ENCODE data around the gene FKBP4. TPM values are rescaled to one million over a fixed set of nuclear protein-coding genes. Genes with fewer than 3 reads are reported as not detected.

FKBP4 gene
- total and polyA plus RNA-seq, 9 of the 15 experiments (the other 6 are each of a cell fraction or from before 2014, with no cell fraction given) = 16.3 to 154 (median 90.1) TPM

DNA sequence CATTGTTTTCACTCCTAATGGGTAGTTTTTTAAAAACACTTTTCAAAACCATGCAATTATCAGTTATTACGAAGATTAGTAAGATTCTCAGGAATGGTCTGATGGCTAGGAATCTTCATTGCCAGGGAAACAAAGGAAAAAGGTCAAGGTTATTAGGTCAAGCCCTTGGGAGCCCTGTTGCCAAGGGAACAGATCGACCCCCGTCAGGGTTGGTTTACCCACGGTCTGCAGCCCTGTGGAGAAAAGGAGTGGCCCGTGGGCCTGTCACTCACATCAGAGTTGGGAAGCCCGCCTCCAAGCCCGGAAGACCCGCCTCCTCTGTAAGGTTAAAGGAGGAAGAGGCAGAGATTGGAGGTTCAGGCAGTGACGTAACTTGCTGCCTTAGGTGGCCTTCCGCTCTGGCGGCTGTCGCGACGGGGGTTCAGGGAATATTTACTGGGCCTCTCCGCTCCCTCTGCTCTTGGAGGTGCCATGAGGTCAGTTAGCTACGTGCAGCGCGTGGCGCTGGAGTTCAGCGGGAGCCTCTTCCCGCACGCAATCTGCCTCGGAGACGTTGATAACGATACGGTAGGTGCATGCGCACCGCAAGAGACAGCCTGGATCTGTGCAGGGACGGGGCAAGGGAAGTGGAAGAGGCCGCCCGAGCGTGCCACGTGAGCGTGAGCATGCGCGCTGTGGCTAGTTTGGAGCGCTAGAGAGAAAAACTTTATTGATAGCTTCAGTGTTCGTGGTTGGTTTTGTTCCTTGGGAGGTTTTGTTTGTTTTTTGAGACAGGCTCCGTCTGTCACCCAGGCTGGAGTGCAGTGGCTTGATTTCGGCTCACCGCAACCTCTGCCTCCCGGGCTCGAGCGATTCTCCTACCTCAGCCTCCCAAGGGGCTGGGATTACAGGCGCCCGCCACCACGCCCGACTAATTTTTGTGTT lies 17.8 kb downstream of the FKBP4 start, which contains the start of gene ITFG2 (continued):
- TF ChIP-seq CBX2 (IDR thresholded peaks at IDR 0.05; ENCODE audit: insufficient read depth, low read length, poor library complexity, severe bottlenecking) (no peak), TCF7 (IDR thresholded peaks at IDR 0.05; ENCODE audit: borderline replicate concordance) (no peak), SREBF2 (CRISPR knock-in tag; IDR thresholded peaks at IDR 0.05) (peak; percentile 50; the same call in 1 of the 2 replicates), FOXM1 (IDR thresholded peaks at IDR 0.05; ENCODE audit: low read depth) (no peak), FOXM1 (CRISPR knock-in tag; IDR thresholded peaks at IDR 0.05; ENCODE audit: low read depth) (no peak), DDX20 (tag; IDR thresholded peaks at IDR 0.05; ENCODE audit: low read depth) (no peak), HNRNPUL1 (IDR thresholded peaks at IDR 0.05; ENCODE audit: low read length) (no peak), LARP7 (IDR thresholded peaks at IDR 0.05) (no peak), CBFA2T3 (IDR thresholded peaks at IDR 0.05) (no peak), TFAM (CRISPR knock-in tag; conservative IDR thresholded peaks at IDR 0.05) (no peak), BHLHE40 (IDR thresholded peaks at IDR 0.05; ENCODE audit: low read length) (peak; percentile 99), RHOXF2B (CRISPR knock-in tag; conservative IDR thresholded peaks at IDR 0.05) (no peak), ZBTB8A (IDR thresholded peaks at IDR 0.05; ENCODE audit: partially characterized antibody) (no peak), EP300 (IDR thresholded peaks at IDR 0.05; ENCODE audit: low read length) (no peak), MYNN (IDR thresholded peaks at IDR 0.05) (no peak), MYNN (CRISPR knock-in tag; IDR thresholded peaks at IDR 0.05) (no peak), SRSF3 (IDR thresholded peaks at IDR 0.05; ENCODE audit: insufficient read depth, low read length) (no peak), SNIP1 (IDR thresholded peaks at IDR 0.05; ENCODE audit: low read depth) (no peak), RBM25 (IDR thresholded peaks at IDR 0.05; ENCODE audit: low read depth, low read length, severe bottlenecking) (peak; percentile 49), PYGO2 (tag; IDR thresholded peaks at IDR 0.05) (no peak), RAD21 (CRISPR knock-in tag; conservative IDR thresholded peaks at IDR 0.05 in 1 of 2, IDR thresholded peaks at IDR 0.05 in 1 of 2) (no peak), GABPB2 (CRISPR knock-in tag; conservative IDR thresholded peaks at IDR 0.05) (no peak), HLTF (IDR thresholded peaks at IDR 0.05) (peak; percentile 68; the same call in 1 of the 2 replicates), YBX1 (IDR thresholded peaks at IDR 0.05) (no peak), POLR2AphosphoS2 (IDR thresholded peaks at IDR 0.05; ENCODE audit: low read length) (no peak), TCF3 (CRISPR knock-in tag; IDR thresholded peaks at IDR 0.05) (peak; percentile 32)
- TF ChIP-seq, protein P1, sequence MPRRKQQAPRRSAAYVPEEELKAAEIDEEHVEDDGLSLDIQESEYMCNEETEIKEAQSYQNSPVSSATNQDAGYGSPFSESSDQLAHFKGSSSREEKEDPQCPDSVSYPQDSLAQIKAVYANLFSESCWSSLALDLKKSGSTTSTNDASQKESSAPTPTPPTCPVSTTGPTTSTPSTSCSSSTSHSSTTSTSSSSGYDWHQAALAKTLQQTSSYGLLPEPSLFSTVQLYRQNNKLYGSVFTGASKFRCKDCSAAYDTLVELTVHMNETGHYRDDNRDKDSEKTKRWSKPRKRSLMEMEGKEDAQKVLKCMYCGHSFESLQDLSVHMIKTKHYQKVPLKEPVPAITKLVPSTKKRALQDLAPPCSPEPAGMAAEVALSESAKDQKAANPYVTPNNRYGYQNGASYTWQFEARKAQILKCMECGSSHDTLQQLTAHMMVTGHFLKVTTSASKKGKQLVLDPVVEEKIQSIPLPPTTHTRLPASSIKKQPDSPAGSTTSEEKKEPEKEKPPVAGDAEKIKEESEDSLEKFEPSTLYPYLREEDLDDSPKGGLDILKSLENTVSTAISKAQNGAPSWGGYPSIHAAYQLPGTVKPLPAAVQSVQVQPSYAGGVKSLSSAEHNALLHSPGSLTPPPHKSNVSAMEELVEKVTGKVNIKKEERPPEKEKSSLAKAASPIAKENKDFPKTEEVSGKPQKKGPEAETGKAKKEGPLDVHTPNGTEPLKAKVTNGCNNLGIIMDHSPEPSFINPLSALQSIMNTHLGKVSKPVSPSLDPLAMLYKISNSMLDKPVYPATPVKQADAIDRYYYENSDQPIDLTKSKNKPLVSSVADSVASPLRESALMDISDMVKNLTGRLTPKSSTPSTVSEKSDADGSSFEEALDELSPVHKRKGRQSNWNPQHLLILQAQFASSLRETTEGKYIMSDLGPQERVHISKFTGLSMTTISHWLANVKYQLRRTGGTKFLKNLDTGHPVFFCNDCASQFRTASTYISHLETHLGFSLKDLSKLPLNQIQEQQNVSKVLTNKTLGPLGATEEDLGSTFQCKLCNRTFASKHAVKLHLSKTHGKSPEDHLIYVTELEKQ (CRISPR knock-in tag; IDR thresholded peaks at IDR 0.05) = no peak
- TF ChIP-seq, protein P2, sequence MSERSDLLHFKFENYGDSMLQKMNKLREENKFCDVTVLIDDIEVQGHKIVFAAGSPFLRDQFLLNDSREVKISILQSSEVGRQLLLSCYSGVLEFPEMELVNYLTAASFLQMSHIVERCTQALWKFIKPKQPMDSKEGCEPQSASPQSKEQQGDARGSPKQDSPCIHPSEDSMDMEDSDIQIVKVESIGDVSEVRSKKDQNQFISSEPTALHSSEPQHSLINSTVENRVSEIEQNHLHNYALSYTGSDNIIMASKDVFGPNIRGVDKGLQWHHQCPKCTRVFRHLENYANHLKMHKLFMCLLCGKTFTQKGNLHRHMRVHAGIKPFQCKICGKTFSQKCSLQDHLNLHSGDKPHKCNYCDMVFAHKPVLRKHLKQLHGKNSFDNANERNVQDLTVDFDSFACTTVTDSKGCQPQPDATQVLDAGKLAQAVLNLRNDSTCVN (CRISPR knock-in tag; IDR thresholded peaks at IDR 0.05) = no peak
